ENCODE results near the gene PTPRD. TPM values are rescaled to one million over a fixed set of nuclear protein-coding genes. Genes with fewer than 3 reads are reported as not detected.

Gene PTPRD
- total and polyA plus RNA-seq, 2 of the 4 experiments (the other 2 are of a cell fraction): 0.07 to 0.18 TPM

- Histone ChIP-seq H4K20me1 (ENCODE audit: insufficient read depth, low read length) (no peaks in the 10 kb centered on the region), H3K14ac (replicated peaks; ENCODE audit: low read depth, low read length) (no peak overlapping the region), H2BK20ac (ENCODE audit: low read depth, low read length) (no peak overlapping the region), H3K4ac (ENCODE audit: low read depth, low read length) (no peak overlapping the region), H2BK5ac (ENCODE audit: low read depth, low read length, poor library complexity, severe bottlenecking) (no peak overlapping the region), H3K79me1 (ENCODE audit: low read depth in 1 of 2, low read length in 2 of 2) (no peaks in the 10 kb centered on the region), H4K91ac (ENCODE audit: insufficient read depth, low read depth, low read length) (no peak overlapping the region), H3K23ac (ENCODE audit: low read depth, low read length) (no peak overlapping the region), H3K4me1 (ENCODE audit: control insufficient read depth, insufficient read depth, low read length) (no peaks in the 10 kb centered on the region), H3K27ac (ENCODE audit: insufficient read depth, low read length) (no peak overlapping the region), H2AFZ (replicated peaks; ENCODE audit: low read length, poor library complexity) (no peak overlapping the region), H3K9ac (ENCODE audit: low read depth, low read length) (no peak overlapping the region), H3K9me1 (ENCODE audit: insufficient read depth, low read length) (no peaks in the 10 kb centered on the region), H3K27me3 (ENCODE audit: control insufficient read depth, insufficient read depth, low read length) (no peaks in the 10 kb centered on the region), H4K5ac (ENCODE audit: low read depth, low read length) (no peak overlapping the region), H3K4me3 (ENCODE audit: insufficient read depth, low read depth, low read length) (no peak overlapping the region), H3K4me2 (ENCODE audit: low read depth, low read length) (no peak overlapping the region), H3K9me3 (ENCODE audit: control insufficient read depth, insufficient read depth, low read length) (peaks cover 2% of the 10 kb centered on the region; the same call in 1 of the 2 replicates), H2BK120ac (ENCODE audit: low read depth, low read length) (no peak overlapping the region), H2AK9ac (replicated peaks; ENCODE audit: low read depth, low read length, poor library complexity) (no peak overlapping the region), H2BK15ac (ENCODE audit: low read depth, low read length) (no peak overlapping the region), H3K56ac (ENCODE audit: extremely low read depth, insufficient read depth, low read length) (no peak overlapping the region), H4K8ac (ENCODE audit: low read depth in 2 of 2, low read length in 2 of 2) (no peak overlapping the region), H3K18ac (ENCODE audit: low read depth, low read length) (no peak overlapping the region), H2AK5ac (ENCODE audit: low read depth, low read length) (no peak overlapping the region), H3K36me3 (ENCODE audit: control insufficient read depth, insufficient read depth, low read length) (no peaks in the 10 kb centered on the region)
- BruUV-seq (replicated peaks): no TSS peak
- no peak for ATAC-seq (ENCODE audit: low read depth)
- WGBS, 2 experiments (ENCODE audit: extremely low coverage in 2 of 2, insufficient read length in 1 of 2): no CpG with 5 or more reads among the region's 3 CpGs
- dilution Hi-C loops (cut with HindIII; ENCODE audit: low sequenced_read_pairs, unreplicated experiment): no loop called here
- DNase-seq: no peak
- no peak for TF ChIP-seq CEBPB (IDR thresholded peaks at IDR 0.05; ENCODE audit: low read depth, low read length)
- TF ChIP-seq USF2 (IDR thresholded peaks at IDR 0.05; ENCODE audit: low read depth, low read length): no peak
- no peak for TF ChIP-seq BHLHE40 (IDR thresholded peaks at IDR 0.05; ENCODE audit: low read depth, low read length)
- no peak for TF ChIP-seq MXI1 (IDR thresholded peaks at IDR 0.05; ENCODE audit: borderline replicate concordance, low read depth, low read length)
- no peak for TF ChIP-seq MAZ (IDR thresholded peaks at IDR 0.05; ENCODE audit: borderline replicate concordance, low read depth, low read length)
- no peak for TF ChIP-seq RCOR1 (IDR thresholded peaks at IDR 0.05; ENCODE audit: insufficient replicate concordance, low read length)
- no peak for TF ChIP-seq NFE2L2 (IDR thresholded peaks at IDR 0.05; ENCODE audit: low read depth, low read length)
- no peak for TF ChIP-seq RFX5 (IDR thresholded peaks at IDR 0.05; ENCODE audit: low read depth, low read length)
- no peak for TF ChIP-seq RAD21 (IDR thresholded peaks at IDR 0.05; ENCODE audit: low read length)
- no peak for TF ChIP-seq POLR2A (IDR thresholded peaks at IDR 0.05; ENCODE audit: low read depth, low read length)
- no peak for TF ChIP-seq FOS (IDR thresholded peaks at IDR 0.05; ENCODE audit: low read depth, low read length)
- no peak for TF ChIP-seq MAFK (IDR thresholded peaks at IDR 0.05; ENCODE audit: low read depth, low read length)
- no peak for TF ChIP-seq ELK1 (IDR thresholded peaks at IDR 0.05; ENCODE audit: borderline replicate concordance, low read depth, low read length)
- CTCF ChIA-PET: no interaction called here
- POLR2A ChIA-PET (ENCODE audit: unreplicated experiment): no interaction called here
- intact Hi-C loops (cut with micrococcal nuclease): no loop called here
- in situ Hi-C loops (cut with MboI; ENCODE audit: low sequenced_read_pairs): no loop called here
These were observed 1129.6 kb downstream of the PTPRD start for GRCh38 chr9:9483175-9483574.
